Neural crest cell (in vitro differentiated cells): Measurements from ENCODE around the gene SNX32. TPM values are rescaled to one million over a fixed set of nuclear protein-coding genes. Genes with fewer than 3 reads are reported as not detected.
A peak's percentile ranks its signal among the peaks of the same experiment; 100 is the strongest.

Source experiments
- DNase-seq: peaks from one replicate; pipeline ENCODE4 v3.0.0; 2021; ENCODE audit warnings: low read depth, mixed read lengths, low spot score
- H3K27ac Mint-ChIP-seq: one replicate; pipeline ENCODE4 v1.8.0; 2021; ENCODE audit warnings: mild to moderate bottlenecking, mixed read lengths; ENCODE audit not compliant: unreplicated experiment
- H3K27me3 Mint-ChIP-seq: 2 replicates; pipeline ENCODE4 v1.8.0; 2021; ENCODE audit warnings: low read depth, mild to moderate bottlenecking, mixed read lengths
- H3K36me3 Mint-ChIP-seq: 2 replicates; pipeline ENCODE4 v1.8.0; 2021; ENCODE audit warnings: low read depth, mild to moderate bottlenecking, mixed read lengths
- H3K4me1 Mint-ChIP-seq: 2 replicates; pipeline ENCODE4 v1.8.0; 2021; ENCODE audit warnings: mixed read lengths
- H3K4me3 Mint-ChIP-seq: one replicate; pipeline ENCODE4 v1.8.0; 2021; ENCODE audit warnings: mild to moderate bottlenecking, mixed read lengths
- H3K9me3 Mint-ChIP-seq: 2 replicates; pipeline ENCODE4 v1.8.0; 2021; ENCODE audit warnings: mixed read lengths
- CTCF ChIP-seq: fragments of 200-600 bp; sonication (generic); conservative IDR thresholded peaks from 2 replicates; pipeline ENCODE4 v1.5.0; 2021; ENCODE audit warnings: antibody characterized with exemption, mild to moderate bottlenecking
- total RNA-seq: library from RNA; stranded (reverse); gene quantifications from 2 replicates; pipeline ENCODE4 v1.2.1, GENCODE V29; 2021

SNX32 gene
- total RNA-seq, 1 donor from 2014 or later: 1.9 TPM

GRCh38 chr11:65858681-65859087 lies 24.9 kb downstream of the SNX32 start:
- Mint-ChIP-seq H3K36me3 (peaks cover 30% of the 10 kb centered on the region), H3K4me3 (peak overlapping the region; percentile 95), H3K4me1 (peaks cover 59% of the 10 kb centered on the region), H3K27ac (peak overlapping the region; percentile 99), H3K9me3 (no peaks in the 10 kb centered on the region), H3K27me3 (peaks cover 20% of the 10 kb centered on the region)
- no peak for DNase-seq
- TF ChIP-seq CTCF: no peak

- Mint-ChIP-seq H3K4me1 (peaks cover 56% of the 10 kb centered on the region), H3K27ac (peak overlapping the region; percentile 99), H3K4me3 (peak overlapping the region; percentile 95), H3K27me3 (peaks cover 17% of the 10 kb centered on the region), H3K9me3 (no peaks in the 10 kb centered on the region), H3K36me3 (peaks cover 24% of the 10 kb centered on the region)
- TF ChIP-seq CTCF: peak; percentile 34
- peak; percentile 96 for DNase-seq
Observed at GRCh38 chr11:65859095-65859811, 25.5 kb downstream of the SNX32 start.

DNA sequence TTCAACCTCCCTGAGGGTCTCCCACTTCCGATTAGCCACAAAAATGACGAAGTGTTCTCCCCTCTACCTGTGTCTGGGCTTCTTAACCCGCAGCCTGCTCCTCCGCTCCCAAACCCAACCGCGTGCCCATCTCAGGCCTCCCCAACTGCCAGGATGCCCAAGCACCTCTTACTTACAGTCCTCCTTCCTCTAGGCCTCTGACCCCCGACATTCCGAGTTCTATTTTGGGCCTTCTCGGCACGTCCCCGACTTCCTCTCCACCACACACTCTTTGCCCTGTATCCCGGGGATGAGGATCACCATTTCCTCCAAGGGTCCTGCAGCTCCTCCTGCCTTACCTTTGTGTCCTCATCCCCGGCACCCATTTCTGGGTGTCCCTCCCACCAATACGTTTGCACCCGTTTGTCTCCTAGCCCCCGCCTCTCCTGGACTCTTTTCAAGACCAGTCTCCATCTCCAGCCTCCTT lies 26.1 kb downstream of the SNX32 start:
- Mint-ChIP-seq H3K4me1 (peaks cover 50% of the 10 kb centered on the region), H3K27me3 (peaks cover 12% of the 10 kb centered on the region), H3K36me3 (peaks cover 18% of the 10 kb centered on the region), H3K9me3 (no peaks in the 10 kb centered on the region), H3K27ac (peak overlapping the region; percentile 98), H3K4me3 (peak overlapping the region; percentile 95)
- TF ChIP-seq CTCF: no peak
- DNase-seq: no peak

GRCh38 chr11:65860278-65861164 lies 26.8 kb downstream of the SNX32 start, which contains the start of gene MUS81:
Gene MUS81, plus strand, starts transcription at chr11:65860433. Its CDS starts 321 bp downstream, at chr11:65860754.
- Mint-ChIP-seq H3K27me3 (peaks cover 12% of the 10 kb centered on the region), H3K4me3 (peak within 1 kb of the TSS; percentile 95), H3K4me1 (peaks cover 45% of the 10 kb centered on the region), H3K36me3 (peaks cover 19% of the 10 kb centered on the region), H3K27ac (peak within 1 kb of the TSS; percentile 99), H3K9me3 (no peaks in the 10 kb centered on the region)
- DNase-seq: peak; percentile 98
- TF ChIP-seq CTCF: peak; percentile 96

DNA sequence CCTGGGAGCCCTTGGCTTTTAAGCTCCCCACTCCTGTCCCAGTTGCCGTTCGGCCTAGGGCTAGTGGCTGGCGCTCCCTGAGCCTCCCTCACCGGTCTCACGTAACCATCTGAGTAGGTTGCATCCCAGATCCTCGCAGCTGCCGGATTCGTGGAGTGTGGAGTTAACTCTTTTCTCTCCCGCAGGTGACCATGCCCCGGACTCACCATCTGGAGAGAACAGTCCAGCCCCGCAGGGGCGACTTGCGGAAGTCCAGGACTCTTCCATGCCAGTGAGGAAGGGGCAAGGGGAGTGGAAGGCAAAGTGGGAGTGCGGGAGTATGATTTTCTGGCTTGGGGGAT lies 27.4 kb downstream of the SNX32 start:
- no peak for DNase-seq
- peak overlapping the region; percentile 27 for H3K27ac Mint-ChIP-seq
- H3K4me3 Mint-ChIP-seq: peak overlapping the region; percentile 95
- peaks cover 12% of the 10 kb centered on the region for H3K36me3 Mint-ChIP-seq
- no peak for TF ChIP-seq CTCF
- H3K9me3 Mint-ChIP-seq: no peaks in the 10 kb centered on the region
- peaks cover 8% of the 10 kb centered on the region for H3K27me3 Mint-ChIP-seq
- peaks cover 39% of the 10 kb centered on the region for H3K4me1 Mint-ChIP-seq
